Stimulated activated CD4-positive, alpha-beta T cell treated with anti-CD3 and anti-CD28 coated beads, Interleukin-15, amount 100 ng/mL, for 24 hours (primary cell): ENCODE measurements around the gene CCDC106.

Source experiments
- DNase-seq: peaks from one replicate; pipeline ENCODE4 v3.0.0-alpha.2; 2020

Gene CCDC106

DNA sequence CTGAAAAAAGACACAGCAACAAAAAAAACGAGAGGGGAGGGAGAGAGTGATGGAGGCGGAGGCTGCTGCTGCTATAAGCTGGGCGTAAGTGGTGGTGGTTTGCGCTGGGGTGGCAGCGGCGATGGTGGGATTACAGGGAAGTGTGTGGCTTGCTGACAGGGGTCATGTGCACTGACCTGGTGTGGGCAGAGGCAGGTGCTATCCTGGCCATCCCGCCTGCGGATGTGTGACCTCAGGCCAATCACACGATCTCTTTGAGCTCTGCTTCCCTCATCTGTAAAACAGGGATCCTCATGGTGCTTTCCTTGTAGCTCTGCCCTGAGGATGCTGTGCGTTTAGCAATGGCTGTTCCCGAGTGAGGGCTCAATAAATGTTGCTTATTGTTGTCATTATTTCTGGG lies 10.5 kb upstream of the CCDC106 start:
- DNase-seq = no peak

DNA sequence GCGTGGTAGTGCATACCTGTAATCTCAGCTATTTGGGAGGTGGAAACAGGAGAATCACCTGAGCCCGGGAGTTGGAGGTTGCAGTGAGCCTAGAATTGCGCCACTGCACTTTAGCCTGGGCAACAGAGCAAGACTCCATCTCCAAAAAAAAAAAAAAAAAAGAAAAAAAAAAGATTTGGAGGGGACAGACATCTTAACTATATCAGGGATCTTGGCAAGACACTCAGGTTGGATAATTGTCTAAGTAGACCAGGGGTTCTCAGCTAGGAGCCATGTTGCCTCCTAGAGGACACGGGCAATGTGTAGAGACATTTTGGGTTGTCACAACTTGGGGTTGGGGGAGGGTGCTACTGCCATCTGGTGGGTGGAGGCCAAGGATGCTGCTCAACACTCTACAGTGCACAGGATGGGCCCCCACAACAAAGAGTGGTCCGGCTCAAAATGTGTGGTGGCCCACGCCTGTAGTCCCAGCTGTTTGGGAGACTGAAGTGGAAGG lies 9.1 kb upstream of the CCDC106 start:
- peak; percentile 75 for DNase-seq

DNA sequence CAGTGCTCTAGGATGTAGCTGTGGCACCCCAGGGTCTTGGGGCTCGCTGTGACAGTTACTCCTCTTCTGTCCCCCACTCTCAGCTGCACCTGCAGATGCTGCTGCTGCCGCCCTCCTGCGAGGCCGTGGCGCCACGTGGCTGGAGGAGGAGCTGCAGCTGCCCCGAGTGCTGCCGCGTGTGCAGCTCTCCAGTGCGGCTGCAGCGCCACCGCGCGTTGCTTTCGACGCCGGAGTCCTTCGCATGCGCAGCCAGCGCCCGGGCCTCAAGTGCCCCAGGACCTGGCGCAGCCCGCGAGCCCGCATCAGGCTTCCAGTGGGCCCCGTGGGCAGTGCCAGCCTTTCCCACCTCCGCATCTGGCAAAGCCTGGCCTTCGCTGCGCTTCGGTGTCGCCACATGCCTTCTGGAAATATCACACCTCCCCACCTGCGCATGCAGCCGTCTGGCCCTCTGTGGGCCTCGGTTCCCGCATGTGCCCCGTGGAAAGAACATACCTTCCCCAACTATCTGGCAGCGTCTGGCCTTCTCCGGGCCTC lies 7.9 kb upstream of the CCDC106 start:
- DNase-seq = peak; percentile 79

DNA sequence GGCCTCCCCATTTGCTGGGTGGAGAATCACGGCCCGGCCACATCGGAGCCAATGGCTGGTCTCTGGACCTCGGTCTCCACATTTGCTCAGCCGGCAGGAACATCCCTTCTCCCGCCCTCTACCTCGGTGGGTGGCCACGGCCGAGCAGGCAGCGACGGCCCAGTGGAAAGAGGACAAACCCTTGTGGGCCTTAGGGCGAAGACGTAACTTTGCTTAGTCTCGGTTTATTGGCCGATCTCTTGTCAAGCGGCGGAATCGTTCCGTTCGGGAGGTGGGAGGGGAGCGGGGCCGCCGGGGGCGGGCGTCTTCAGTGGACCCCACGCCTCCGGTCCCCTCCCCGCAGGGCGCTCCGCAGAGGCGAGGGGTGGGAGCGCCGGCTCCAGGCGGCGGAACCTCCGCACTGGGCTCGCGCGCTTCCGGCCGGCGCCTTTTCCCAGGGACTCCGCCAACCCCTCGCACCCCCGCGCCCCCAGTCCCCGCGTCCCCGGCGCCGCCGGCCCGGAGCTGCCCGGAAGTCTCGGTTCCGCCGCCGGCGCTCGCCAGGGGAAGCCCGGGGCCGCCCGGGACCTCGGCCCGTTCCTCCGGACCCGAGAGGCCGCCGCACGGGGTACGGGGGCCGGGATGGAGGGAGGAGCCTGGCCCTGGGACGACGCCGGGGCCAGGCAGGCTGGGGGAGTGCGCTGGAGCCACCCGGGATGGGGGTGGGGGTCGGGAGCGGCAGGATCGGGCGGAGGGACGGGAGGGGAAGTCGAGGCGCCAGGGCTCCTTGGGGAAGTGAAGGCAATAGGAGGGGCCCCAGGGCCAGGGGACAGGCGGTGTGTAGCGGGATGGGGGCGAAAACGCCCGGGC lies 7.2 kb upstream of the CCDC106 start, which contains the start of gene ZNF580:
Gene ZNF580, plus strand, starts transcription at position 426 of the 849 bp plus-strand sequence. CDS start 1,507 bp downstream, outside the sequence.
- DNase-seq = peak; percentile 82

DNA sequence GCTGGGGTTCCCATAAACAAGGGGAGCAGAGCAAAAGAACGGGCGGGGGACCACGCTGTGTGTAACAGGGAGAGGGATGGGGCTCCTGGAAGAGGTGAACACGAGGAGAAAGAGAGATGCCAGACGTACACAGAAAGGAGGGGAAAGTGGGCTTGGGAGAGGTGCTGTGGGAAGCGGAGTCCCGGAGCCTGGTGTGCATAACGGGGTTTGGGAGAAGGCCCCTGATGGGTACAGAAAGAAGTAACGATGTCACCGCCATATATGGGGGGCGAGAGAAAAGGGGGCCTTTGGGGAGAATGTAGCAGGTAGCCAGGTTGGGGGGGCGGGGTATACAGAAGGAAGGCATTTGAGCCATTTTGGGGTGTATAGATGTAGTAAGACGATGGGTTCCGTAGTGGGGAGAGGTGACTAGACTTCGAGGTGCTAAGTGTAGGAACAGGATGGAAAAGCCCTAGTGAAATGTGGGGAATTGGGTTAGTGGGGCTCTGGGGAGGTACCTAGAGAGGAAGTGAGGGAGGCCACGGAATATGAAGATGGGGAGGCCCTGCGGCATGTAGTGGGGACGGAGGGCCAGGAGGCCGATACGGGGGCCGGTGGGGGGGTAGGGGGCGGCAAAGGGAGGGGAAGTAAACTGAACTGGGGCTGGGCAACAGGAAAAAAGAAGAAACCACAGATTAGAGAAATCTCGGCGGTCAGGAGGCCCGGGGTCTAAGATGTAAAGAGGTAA lies 6.4 kb upstream of the CCDC106 start:
- DNase-seq = peak; percentile 60

DNA sequence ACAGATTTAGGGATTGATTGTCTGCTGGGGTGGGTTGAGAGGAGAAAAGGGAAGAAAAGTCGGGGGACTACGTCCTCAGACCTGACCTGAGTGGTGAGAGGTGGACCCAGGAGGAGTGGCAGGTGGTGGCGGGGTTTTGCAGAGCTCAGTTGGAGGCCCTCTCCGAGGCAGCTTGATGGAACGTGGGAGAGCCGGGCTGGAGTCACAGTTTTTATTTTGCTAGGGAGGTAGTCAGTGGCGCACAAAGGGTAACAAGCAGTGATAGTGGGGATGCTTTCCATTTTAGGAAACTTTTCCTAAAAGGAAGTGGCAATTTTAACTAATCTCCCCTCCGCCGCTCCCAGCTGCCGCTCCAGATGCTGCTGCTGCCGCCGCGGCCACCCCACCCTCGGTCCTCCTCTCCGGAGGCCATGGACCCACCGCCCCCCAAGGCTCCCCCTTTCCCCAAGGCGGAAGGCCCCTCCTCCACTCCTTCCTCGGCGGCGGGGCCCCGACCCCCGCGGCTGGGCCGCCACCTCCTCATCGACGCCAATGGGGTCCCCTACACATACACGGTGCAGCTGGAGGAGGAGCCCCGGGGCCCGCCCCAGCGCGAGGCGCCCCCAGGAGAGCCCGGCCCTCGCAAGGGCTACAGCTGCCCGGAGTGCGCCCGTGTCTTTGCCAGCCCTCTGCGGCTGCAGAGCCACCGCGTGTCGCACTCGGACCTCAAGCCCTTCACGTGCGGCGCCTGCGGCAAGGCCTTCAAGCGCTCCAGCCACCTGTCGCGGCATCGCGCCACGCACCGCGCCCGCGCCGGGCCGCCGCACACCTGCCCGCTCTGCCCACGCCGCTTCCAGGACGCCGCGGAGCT lies 5.6 kb upstream of the CCDC106 start:
- peak; percentile 64 for DNase-seq

DNA sequence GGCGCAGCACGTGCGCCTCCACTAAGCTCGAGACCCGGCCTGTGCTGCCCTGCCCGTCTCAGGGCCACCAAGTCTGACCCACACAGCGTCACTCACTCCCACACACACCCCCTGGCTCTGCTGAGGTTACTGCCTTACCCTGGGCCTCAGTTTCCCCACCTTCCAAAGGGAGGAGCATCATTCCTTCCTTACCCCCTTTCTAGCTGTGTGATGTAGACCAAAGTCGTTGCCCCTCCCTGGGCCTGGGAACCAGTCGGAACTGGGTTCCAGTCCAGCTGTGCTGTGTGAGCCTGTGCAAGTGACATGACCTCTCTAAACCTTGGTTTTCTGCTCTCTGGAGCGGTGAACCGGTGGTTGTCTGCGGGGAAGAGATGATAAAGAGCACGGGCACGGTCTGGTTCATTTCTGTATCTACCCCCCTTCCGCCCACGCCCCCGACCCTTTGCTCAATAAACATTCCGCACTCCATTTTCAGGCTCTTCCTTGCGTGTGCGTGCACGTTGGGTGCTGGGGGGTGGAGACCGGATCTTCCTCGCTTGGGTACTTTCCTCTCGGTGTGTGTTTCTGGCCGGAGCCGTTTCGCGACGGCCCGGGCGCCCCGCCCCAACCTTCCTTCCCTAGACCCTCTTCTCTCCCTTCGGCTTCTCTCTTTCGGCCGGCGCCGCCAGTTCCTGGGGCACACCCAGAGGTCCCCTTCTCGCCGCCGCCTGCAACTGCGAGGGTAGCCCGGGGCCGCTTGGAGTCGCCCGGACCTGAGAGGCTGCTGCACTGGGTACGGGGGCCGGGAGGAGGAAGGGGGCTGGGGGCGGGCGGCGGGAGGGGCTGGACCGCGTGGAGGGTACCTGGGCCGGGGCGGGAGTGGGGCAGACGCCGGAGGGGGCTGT lies 4.8 kb upstream of the CCDC106 start, which contains the start of gene ZNF581:
Gene ZNF581, plus strand, starts transcription at position 647 of the 884 bp plus-strand sequence. CDS start 923 bp downstream, outside the sequence.
- peak; percentile 89 for DNase-seq

DNA sequence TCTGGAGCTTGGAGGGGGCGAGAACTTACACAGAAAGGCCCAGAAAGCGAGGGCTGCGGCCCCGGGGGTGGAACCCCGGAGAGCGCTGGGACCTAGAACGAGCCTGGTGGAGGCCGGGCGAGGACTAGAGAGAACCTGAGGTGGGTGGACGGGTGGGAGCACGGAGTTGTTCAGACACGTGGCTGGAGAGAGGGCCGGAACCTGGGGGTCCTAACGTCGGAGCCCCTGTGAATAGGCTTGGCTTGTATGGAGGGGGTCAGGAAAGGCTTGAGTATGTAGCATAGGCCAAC lies 4.2 kb upstream of the CCDC106 start:
- no peak for DNase-seq

DNA sequence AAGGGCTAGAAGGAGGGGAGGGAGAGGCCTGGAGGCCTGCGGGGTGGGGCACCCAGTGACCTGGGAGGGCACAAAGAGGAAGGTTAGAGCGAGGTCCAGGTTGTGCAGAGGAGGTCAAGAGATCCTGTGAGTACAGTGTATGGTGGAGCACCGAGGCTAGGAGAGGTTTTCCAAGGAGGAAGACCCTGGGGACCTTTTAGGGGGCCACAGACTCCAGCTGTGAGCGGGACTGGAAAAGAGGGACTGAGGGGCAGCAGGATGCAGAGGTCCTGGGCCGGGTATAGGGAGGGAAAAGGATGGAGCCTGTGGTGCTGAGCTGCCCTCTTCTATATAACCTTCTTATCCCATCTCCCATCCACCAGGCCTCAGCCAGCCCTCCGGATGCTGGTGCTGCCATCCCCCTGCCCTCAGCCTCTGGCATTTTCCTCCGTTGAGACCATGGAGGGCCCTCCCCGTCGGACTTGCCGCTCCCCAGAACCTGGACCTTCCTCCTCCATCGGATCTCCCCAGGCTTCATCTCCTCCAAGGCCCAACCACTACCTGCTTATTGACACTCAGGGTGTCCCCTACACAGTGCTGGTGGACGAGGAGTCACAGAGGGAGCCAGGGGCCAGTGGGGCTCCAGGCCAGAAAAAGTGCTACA lies 3.7 kb upstream of the CCDC106 start:
- no peak for DNase-seq

DNA sequence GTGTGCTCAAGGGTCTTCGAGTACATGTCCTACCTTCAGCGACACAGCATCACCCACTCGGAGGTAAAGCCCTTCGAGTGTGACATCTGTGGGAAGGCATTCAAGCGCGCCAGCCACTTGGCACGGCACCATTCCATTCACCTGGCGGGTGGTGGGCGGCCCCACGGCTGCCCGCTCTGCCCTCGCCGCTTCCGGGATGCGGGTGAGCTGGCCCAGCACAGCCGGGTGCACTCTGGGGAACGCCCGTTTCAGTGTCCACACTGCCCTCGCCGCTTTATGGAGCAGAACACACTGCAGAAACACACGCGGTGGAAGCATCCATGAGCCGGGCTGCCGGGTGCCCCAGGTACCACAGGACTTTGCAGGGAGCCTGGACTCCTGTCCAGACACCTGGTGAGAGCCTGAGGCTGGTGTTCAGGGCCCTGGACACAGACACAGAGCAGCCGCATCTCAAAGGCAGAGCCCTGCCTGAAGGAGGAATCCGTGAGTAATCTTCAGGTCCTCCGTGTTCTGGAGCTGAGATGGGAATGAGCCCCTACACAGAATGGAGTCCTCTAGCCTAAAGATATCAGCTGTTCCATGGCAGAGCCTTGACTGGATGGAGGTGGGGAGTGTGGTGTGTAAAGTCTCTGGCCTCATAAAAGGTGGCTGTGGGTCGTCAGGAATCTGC lies 3.0 kb upstream of the CCDC106 start:
- DNase-seq = no peak

DNA sequence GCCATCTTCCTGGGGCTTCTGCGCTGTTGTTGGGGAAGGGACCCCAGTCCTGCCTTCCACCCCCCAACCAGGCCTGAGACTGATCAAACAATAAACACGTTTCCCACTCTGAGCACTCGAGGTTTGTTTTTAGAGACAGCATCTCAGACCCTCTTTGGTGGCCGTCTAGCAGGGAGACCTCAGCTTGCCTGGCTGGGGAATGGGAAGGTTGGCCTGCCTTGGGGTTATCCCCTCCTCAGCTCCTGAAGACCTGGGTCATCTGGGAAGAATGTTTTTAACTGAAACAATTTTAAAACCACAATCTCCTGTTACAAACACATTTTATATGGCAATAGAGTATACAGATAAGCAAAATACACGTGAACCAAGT lies 2.5 kb upstream of the CCDC106 start:
- DNase-seq = no peak

DNA sequence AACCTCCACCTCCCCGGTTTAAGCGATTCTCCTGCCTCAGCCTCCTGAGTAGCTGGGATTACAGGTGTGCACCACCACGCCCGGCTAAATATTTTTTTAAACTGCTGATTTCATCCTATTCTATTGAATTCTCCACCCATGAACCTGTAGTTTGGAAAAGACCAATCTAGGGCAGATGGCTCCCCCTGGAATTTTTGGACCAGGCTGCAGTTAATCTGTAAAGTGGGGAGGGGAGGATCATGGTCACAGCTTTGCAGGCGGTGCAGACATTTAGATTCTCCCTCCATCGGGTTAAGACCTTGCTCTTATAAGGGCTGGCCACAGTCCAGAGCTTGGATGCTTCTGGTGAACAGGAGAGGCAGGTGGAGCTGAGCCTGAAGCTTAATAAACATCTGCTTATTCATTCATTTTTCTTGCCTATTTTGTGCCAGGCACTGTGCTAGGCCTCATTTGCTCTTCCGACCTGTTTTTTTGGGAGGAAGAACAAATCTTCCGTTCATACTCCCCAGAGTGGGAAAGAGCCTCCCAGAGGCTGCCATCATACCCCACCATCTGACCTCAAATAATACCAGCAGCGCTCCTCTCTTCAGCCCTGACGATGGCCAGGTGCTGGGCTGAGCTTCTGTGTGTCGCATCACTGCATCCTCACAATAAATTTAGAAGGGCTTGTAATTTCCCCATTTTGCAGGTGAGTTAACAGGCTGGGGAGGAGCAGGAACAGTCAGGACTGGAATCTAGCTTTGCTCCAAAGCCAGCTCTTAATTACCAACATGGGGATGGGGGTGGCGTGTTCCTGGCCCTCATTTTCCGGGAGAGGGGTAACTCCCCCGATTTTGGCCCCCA lies 902 bp upstream of the CCDC106 start:
- DNase-seq = no peak

DNA sequence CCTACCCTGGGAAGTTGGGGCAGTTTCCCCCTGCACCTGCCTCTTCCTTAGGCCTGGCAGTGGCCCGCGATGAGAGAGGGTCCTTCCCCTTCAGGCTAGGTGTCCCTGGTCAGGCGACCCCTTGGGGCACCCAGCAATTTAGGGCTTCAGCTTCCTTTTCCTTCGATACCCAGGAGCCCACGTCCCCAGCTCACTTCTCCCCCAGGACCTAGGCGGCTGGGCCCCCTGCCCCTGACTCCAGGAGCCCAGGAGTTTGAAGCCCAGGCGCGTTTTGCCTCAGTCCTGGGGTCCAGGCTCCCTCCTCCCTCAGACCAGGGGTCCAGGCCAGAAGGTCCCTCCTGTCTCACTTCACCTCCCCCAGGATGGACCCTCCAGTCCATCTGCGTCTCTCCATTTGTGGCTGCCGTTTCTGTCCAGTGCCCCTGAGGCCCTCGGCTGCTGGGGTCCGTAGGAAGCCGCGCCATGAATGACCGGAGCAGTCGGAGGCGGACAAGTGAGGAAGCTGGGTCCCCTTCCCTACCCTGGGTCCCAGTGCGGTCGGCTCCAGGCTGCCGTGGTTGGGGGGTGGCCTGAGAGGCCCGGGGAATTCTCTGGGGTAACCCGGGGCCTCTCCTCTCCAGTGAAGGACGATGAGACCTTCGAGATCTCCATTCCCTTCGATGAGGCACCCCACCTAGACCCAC lies 714 bp downstream of the CCDC106 start:
- no peak for DNase-seq

DNA sequence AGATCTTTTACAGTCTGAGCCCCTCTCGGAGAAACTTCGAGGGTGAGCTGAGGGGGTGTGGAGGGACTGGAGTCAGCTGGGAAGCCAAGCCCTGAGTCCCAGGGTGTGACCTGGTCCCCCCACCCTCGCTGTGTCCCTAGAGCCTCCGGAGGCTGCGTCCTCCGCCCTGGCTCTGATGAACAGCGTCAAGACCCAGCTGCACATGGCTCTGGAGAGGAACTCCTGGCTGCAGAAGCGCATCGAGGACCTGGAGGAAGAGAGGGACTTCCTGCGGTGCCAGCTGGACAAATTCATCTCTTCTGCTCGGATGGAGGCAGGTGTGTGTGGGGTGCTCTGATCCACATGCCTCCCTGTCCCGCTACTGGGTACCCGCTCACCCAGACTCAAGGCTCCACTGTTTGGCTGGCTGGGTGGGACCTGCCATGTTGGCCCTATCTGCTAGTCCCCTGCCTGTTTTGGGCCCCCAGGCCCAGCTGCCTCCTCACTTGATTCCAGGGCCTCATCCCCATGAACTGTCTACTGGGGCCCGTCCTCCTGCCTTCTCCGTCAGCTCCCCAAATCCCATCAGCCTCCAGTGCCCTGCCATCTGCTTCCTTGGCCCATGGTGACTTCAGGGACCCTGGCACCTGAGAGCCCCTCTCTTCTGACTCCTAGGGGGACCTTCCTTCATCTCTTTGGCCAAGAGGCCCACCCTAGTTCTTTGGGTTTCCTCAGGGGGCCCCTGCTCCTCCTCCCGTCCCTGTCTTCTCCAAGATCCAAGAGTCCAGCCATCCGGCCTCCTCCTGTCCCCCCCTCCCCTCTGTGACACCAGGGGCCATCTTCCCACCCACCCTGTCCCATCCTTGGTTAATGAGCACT lies 1.5 kb downstream of the CCDC106 start:
- no peak for DNase-seq

DNA sequence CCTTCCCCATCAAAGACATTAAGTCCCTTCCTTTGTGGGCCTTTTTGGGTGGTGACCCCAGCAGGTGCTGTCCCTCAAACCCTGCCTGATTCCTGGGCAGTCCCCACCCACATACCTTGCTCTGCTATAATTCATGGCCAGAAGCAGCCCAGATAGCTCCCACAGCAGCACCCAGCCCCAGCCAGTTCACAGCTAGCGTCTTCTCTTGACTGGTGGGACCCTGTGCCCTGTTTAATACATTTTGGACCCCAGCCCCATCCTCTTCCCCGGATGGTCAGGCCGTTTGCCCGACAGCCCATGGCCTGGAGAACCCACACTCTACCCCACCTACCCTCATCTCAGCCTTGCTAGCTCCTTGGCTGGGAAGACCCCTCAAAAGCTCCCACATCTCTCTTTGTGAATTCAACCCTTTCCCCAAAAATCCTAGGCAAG lies 2.1 kb downstream of the CCDC106 start:
- DNase-seq = no peak

DNA sequence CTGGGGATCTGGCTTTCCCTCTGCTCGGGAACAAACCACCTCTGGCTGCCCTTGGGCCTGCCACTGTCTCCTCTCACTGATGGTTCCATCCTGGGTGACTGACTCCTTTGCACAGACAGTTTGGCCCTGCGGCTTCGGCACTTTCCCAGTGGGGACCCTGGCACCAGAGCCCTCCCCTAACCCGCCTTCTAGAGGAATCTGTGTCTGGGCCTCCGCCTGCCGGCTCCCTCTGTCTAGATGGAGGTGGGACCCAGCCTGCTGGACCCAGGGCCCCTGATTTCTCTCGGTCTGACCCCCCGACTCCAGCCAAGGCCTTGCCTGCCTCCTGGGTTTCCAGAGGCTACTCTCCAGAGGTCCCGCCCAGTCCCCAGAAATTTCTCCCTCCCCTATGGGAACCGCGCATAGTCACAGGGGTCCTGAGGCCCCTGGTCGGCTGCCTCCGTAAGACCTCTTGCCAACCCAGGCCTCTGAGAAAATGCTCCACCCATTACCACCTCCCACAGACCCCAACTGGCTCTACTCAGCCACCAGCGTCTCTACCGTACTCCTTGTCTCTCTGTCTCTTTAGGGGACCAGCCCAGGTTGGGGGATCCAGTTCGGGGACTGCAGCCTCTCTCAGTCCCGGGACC lies 2.7 kb downstream of the CCDC106 start:
- DNase-seq = no peak

DNA sequence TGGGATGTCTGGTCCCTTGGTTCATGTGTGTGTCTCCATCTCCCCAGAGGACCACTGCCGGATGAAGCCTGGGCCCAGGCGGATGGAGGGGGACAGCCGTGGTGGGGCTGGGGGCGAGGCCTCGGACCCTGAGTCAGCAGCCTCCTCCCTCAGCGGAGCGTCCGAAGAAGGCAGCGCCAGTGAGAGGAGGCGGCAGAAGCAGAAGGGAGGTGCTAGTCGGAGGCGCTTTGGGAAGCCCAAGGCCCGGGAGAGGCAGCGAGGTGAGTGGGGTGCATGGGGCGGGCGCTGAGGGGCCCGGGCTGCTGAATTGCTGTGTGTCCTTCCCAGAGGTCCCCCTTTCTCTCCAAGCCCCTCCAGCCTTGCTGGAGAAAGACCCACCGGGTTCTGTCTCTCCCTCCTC lies 3.2 kb downstream of the CCDC106 start:
- no peak for DNase-seq
